Loucy (cell line): Measurements from ENCODE around the gene SIGLEC12.

ENCODE experiments used
- EZH2phosphoT487 ChIP-seq: fragments of 200-600 bp; IDR thresholded peaks from 2 replicates; pipeline ENCODE4 v1.6.1; 2018; ENCODE audit warnings: antibody characterized with exemption, mild to moderate bottlenecking, moderate library complexity, borderline replicate concordance
- TF ChIP-seq, protein P1 (sequence below): fragments of 200-600 bp; sonication (generic); conservative IDR thresholded peaks from 2 replicates; pipeline ENCODE4 v1.5.1; 2014; ENCODE audit warnings: mild to moderate bottlenecking, antibody characterized with exemption, low read length

DNA sequence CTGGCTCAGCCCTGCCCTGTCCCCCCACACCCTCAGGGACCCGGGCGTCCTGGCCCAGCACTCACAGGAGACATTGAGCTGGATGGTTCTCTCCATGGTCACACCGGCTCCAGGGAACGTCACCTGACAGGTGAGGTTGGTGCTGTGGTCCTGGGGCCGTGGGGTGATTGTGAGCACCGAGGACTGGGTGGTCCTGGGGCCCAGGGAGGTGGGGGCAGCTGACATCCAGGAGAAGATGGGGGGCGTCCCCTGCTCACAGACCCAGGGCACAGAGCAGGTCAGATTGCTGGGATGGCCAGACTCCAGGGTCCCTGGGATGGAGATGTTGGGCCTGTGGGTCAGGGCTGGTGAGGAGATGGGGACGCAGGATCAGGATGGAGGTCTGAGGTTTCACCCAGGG is 29.0 kb upstream of the SIGLEC12 start:
- TF ChIP-seq, protein P1, sequence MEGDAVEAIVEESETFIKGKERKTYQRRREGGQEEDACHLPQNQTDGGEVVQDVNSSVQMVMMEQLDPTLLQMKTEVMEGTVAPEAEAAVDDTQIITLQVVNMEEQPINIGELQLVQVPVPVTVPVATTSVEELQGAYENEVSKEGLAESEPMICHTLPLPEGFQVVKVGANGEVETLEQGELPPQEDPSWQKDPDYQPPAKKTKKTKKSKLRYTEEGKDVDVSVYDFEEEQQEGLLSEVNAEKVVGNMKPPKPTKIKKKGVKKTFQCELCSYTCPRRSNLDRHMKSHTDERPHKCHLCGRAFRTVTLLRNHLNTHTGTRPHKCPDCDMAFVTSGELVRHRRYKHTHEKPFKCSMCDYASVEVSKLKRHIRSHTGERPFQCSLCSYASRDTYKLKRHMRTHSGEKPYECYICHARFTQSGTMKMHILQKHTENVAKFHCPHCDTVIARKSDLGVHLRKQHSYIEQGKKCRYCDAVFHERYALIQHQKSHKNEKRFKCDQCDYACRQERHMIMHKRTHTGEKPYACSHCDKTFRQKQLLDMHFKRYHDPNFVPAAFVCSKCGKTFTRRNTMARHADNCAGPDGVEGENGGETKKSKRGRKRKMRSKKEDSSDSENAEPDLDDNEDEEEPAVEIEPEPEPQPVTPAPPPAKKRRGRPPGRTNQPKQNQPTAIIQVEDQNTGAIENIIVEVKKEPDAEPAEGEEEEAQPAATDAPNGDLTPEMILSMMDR, result no peak
- TF ChIP-seq EZH2phosphoT487, result no peak
